Activated naive CD4-positive, alpha-beta T cell treated with anti-CD3 and anti-CD28 coated beads, Interleukin-2, amount 10 ng/mL, durations not matched to agents 7 days and 5 days (primary cell): ENCODE measurements around the gene UST.
"Not testable (repeated sequence)": the region's sequence is repeated elsewhere in the genome, so short reads cannot be mapped to it uniquely, and the experiment has no call there.

ENCODE experiments used
- CTCF ChIA-PET: fragments of 350-600 bp; sonication (Branson Sonifier 250); formaldehyde crosslinking; loops from one replicate; lab custom pipeline; 2021; ENCODE audit warnings: antibody characterized with exemption; lab: Charles Lee
- DNase-seq: peaks from one replicate; pipeline ENCODE4 v3.0.0-alpha.2; 2020
- H3K27ac Mint-ChIP-seq: one replicate; pipeline ENCODE4 v1.8.0; 2021; ENCODE audit warnings: mild to moderate bottlenecking, moderate library complexity, mixed read lengths
- H3K27me3 Mint-ChIP-seq: one replicate; pipeline ENCODE4 v1.8.0; 2021; ENCODE audit warnings: mild to moderate bottlenecking, mixed read lengths
- H3K36me3 Mint-ChIP-seq: one replicate; pipeline ENCODE4 v1.8.0; 2021; ENCODE audit warnings: mixed read lengths
- H3K4me1 Mint-ChIP-seq: one replicate; pipeline ENCODE4 v1.8.0; 2021; ENCODE audit warnings: mixed read lengths
- H3K4me3 Mint-ChIP-seq: one replicate; pipeline ENCODE4 v1.8.0; 2021; ENCODE audit warnings: mild to moderate bottlenecking, moderate library complexity, mixed read lengths
- H3K9me3 Mint-ChIP-seq: one replicate; pipeline ENCODE4 v1.8.0; 2021; ENCODE audit warnings: mixed read lengths

Gene UST

GRCh38 chr6:148765898-148766808 is 19.3 kb downstream of the UST start:
- no peak overlapping the region for H3K4me3 Mint-ChIP-seq
- no peak for DNase-seq
- H3K27ac Mint-ChIP-seq: no peak overlapping the region
- peaks cover 51% of the 10 kb centered on the region for H3K27me3 Mint-ChIP-seq
- no peaks in the 10 kb centered on the region for H3K9me3 Mint-ChIP-seq
- CTCF ChIA-PET: no interaction called here
- no peaks in the 10 kb centered on the region for H3K36me3 Mint-ChIP-seq
- peaks cover 18% of the 10 kb centered on the region for H3K4me1 Mint-ChIP-seq

- Mint-ChIP-seq H3K36me3 (no peaks in the 10 kb centered on the region), H3K9me3 (no peaks in the 10 kb centered on the region), H3K27ac (no peak overlapping the region), H3K4me3 (no peak overlapping the region), H3K4me1 (peaks cover 10% of the 10 kb centered on the region), H3K27me3 (peaks cover 45% of the 10 kb centered on the region)
- no peak for DNase-seq
- CTCF ChIA-PET: no interaction called here
Observed at GRCh38 chr6:148768646-148769270, 21.9 kb downstream of the UST start.

DNA sequence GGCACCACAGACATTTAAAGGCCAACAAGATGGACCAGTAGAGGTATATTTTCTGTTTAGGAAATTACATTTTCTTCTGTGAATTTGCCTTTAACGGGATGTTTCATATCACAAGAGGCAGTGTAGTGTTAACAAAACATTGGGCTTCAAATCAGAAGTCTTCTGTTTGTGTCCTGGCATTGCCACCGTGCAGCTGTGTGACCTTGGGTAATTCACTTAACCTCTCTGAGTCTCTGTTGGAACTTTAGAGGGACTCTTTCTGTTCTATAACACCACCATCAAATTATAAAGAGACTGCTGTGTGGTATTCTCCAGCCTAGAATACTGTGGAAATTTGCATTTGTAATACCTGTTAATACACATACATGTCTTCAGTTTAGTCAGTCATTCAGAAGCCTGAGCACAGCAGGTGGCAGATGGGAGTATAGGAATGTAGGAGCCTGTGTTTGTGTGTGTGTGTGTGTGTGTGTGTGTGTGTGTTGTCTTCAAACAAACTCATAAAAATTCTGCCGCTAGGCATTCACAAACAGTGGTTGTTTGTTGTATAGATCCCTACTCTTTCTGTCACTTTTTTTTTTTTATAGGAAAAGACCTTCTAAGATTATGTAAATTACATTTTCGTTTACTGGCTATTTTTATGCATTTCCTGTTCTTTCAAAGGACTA is 22.6 kb downstream of the UST start:
- Mint-ChIP-seq H3K4me1 (peaks cover 10% of the 10 kb centered on the region), H3K27ac (no peak overlapping the region), H3K36me3 (no peaks in the 10 kb centered on the region), H3K4me3 (no peak overlapping the region), H3K27me3 (peaks cover 41% of the 10 kb centered on the region), H3K9me3 (no peaks in the 10 kb centered on the region)
- DNase-seq: no peak
- CTCF ChIA-PET: no interaction called here

DNA sequence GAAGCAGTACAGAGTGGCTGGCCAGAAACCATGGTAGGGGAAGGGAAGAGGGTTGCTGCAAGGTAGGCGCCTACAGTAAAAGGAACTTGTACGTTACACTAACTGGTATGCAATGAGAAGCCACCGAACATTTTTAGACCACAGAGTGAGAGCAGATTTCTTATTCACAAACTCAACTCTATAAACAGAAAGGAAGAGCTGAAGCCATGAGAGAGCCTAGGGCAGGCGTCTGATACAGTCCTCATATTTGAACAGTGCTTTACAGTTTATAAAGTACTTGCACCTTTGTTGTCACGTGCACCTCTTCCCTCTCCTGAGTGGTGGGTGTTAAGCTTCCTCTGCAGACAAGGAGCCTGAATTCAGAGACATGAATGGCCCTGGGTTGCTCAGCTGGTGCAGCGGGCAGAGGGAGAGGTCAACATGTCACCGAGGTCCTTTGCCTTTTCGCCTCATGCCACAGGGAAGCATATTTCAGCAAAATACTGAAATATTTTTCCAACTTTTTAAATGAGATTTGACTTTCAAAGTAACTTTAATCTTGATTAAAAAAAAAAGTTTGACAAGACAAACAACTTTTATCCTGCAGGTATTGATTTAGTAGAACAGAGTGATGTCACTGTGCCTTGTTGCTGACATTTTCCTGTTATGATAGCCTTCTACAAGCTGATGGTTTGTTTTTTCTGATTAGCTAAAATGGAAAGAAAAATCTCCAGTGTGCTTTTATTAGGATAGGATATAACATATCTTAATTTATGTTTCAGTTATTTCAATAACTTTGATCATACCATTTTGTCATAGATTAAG is 23.8 kb downstream of the UST start:
- no peak for DNase-seq
- no peak overlapping the region for H3K4me3 Mint-ChIP-seq
- H3K36me3 Mint-ChIP-seq: no peaks in the 10 kb centered on the region
- H3K27me3 Mint-ChIP-seq: peaks cover 37% of the 10 kb centered on the region
- peaks cover 10% of the 10 kb centered on the region for H3K4me1 Mint-ChIP-seq
- H3K27ac Mint-ChIP-seq: no peak overlapping the region
- CTCF ChIA-PET: interaction anchor here (0.9 to 1.5 kb wide), 3 partner anchors 9 to 193 kb away, joined by 3 to 4 read pairs (median 3); no protein-coding TSS in a partner anchor
- no peaks in the 10 kb centered on the region for H3K9me3 Mint-ChIP-seq

DNA sequence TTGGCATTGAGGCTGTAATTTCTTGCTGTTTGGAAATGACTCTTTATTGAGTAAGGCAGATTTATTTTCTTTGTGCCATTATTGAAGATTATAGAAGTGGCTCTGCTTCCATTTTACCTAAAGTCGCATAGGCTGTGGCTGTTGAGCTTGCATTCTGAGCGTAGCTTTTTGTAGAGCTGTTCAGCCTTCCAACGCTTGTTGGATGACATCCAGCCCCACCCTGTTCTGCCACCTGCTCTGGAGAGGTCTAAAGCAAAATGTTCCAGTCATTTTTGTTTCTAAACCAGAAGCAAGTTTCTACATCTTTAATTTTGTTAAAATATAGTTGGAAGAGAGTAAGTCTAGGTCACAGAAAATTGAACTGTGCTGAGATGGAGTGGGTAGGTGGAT is 24.4 kb downstream of the UST start:
- Mint-ChIP-seq H3K36me3 (no peaks in the 10 kb centered on the region), H3K9me3 (no peaks in the 10 kb centered on the region), H3K4me1 (peaks cover 10% of the 10 kb centered on the region), H3K4me3 (no peak overlapping the region), H3K27ac (no peak overlapping the region), H3K27me3 (peaks cover 31% of the 10 kb centered on the region)
- DNase-seq: no peak
- CTCF ChIA-PET: interaction anchor here (0.9 to 1.5 kb wide), 3 partner anchors 10 to 194 kb away, joined by 3 to 4 read pairs (median 3); no protein-coding TSS in a partner anchor

DNA sequence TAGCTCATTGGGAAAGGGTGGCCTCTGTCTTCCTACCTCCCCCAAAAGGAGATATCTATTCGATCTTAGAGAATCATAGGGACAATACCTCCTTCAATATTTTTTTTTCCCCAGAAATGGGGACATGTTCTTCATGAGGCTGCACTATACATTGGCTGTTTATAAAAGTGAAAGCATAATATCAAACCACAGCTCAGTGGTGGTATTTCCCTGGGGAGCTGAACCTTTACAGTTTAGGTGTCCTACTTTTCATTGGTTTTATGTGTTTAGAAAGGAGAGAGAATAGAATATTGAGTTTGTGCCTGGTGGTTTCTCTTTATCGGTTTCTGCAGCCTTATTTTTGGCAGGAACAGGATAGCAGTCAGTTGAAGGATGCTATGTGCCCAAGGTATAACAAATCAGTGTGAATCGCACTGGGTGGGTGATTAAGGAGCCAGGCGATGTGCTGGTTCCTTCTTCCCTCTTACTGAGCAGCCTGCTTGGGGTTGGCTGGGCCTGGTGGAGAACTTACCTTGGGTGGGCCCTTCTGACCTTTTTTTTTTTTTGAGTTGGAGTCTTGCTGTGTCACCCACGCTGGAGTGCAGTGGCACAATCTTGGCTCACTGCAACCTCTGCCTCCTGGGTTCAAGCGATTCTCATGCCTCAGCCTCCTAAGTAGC is 25.2 kb downstream of the UST start:
- Mint-ChIP-seq H3K4me1 (peaks cover 10% of the 10 kb centered on the region), H3K4me3 (no peak overlapping the region), H3K27me3 (peaks cover 28% of the 10 kb centered on the region), H3K9me3 (no peaks in the 10 kb centered on the region), H3K36me3 (no peaks in the 10 kb centered on the region), H3K27ac (no peak overlapping the region)
- DNase-seq: no peak
- CTCF ChIA-PET: no interaction called here

DNA sequence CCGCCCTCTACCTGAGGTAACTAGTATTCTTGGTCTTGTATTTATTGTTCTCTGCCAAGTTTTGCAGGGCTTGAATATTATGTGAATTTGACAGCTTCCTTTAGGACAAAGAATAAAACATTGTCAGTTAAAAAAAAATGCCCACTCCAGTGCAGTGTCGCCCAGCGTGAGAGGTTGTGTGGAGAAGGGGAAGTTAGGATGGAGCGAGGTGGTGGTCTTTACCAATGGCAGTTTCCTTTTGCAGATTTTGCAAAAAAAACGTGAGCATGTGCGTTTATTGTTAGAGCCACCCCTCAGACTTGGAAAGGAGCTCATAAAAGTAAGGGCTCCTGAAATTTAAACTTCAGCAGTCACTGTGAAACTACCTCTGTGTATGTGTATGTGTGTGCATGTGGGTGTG is 28.3 kb downstream of the UST start:
- Mint-ChIP-seq H3K27ac (no peak overlapping the region), H3K4me1 (peaks cover 10% of the 10 kb centered on the region), H3K4me3 (no peak overlapping the region), H3K36me3 (no peaks in the 10 kb centered on the region), H3K9me3 (no peaks in the 10 kb centered on the region), H3K27me3 (peaks cover 19% of the 10 kb centered on the region)
- CTCF ChIA-PET: no interaction called here
- no peak for DNase-seq

GRCh38 chr6:148776321-148777308 is 29.8 kb downstream of the UST start:
- Mint-ChIP-seq H3K4me3 (no peak overlapping the region), H3K9me3 (no peaks in the 10 kb centered on the region), H3K36me3 (no peaks in the 10 kb centered on the region), H3K27me3 (peaks cover 9% of the 10 kb centered on the region), H3K4me1 (peaks cover 4% of the 10 kb centered on the region), H3K27ac (no peak overlapping the region)
- DNase-seq: no peak
- CTCF ChIA-PET: no interaction called here

DNA sequence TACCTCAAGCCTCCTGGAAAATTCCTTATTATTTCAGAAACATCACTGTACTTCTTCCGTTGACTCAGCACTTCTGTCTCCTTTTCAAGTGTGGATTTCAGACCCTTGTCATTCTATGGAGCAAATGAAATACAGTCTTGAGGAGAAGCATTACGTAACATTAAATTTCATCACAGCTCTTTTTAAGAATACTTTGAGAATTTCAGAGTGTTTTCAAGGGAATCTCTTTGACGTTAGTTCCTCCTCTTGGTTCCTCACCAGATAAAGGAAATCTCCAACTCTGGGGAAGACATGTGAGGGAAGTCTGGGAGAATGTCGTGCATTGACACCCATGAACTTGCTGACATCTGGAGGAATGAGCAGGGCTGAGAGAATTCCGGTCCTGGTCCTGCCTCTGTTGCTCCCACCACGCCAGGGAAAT is 32.3 kb downstream of the UST start:
- H3K36me3 Mint-ChIP-seq: no peaks in the 10 kb centered on the region
- no peaks in the 10 kb centered on the region for H3K27me3 Mint-ChIP-seq
- no peak for DNase-seq
- CTCF ChIA-PET: no interaction called here
- no peak overlapping the region for H3K4me3 Mint-ChIP-seq
- H3K27ac Mint-ChIP-seq: no peak overlapping the region
- peaks cover 2% of the 10 kb centered on the region for H3K4me1 Mint-ChIP-seq
- H3K9me3 Mint-ChIP-seq: no peaks in the 10 kb centered on the region

DNA sequence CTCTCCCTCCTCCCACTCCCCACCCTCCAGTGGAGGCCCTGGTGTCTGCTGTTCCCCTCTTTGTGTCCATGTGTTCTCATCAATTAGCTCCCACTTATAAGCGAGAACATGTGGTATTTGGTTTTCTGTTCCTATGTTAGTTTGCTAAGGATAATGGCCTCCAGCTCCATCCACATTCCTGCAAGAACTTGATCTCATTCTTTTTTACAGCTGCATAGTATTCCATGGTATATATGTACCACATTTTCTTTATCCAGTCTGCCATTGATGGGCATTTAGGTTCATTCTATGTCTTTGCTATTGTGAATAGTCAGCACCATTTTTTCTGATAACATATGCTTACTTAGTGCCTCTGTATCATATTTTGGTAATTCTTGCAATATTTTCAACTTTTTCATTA is 33.6 kb downstream of the UST start:
- CTCF ChIA-PET: interaction anchor here (1.2 to 1.6 kb wide), 3 partner anchors 10 to 202 kb away, joined by 3 to 5 read pairs (median 4); no protein-coding TSS in a partner anchor
- H3K36me3 Mint-ChIP-seq: not testable (repeated sequence)

GRCh38 chr6:148780918-148781436 is 34.1 kb downstream of the UST start:
- H3K4me3 Mint-ChIP-seq: no peak overlapping the region
- H3K4me1 Mint-ChIP-seq: peaks cover 2% of the 10 kb centered on the region
- H3K27me3 Mint-ChIP-seq: no peaks in the 10 kb centered on the region
- H3K36me3 Mint-ChIP-seq: no peaks in the 10 kb centered on the region
- no peak overlapping the region for H3K27ac Mint-ChIP-seq
- H3K9me3 Mint-ChIP-seq: no peaks in the 10 kb centered on the region
- no peak for DNase-seq
- CTCF ChIA-PET: interaction anchor here (0.6 to 1.6 kb wide), 4 partner anchors 10 to 203 kb away, joined by 3 to 5 read pairs (median 4); no protein-coding TSS in a partner anchor

More for the DNA sequence above, 33.6 kb downstream of the UST start:
- H3K27me3 Mint-ChIP-seq, H3K4me3 Mint-ChIP-seq, H3K4me1 Mint-ChIP-seq, DNase-seq, H3K27ac Mint-ChIP-seq, H3K9me3 Mint-ChIP-seq: not testable (repeated sequence)

DNA sequence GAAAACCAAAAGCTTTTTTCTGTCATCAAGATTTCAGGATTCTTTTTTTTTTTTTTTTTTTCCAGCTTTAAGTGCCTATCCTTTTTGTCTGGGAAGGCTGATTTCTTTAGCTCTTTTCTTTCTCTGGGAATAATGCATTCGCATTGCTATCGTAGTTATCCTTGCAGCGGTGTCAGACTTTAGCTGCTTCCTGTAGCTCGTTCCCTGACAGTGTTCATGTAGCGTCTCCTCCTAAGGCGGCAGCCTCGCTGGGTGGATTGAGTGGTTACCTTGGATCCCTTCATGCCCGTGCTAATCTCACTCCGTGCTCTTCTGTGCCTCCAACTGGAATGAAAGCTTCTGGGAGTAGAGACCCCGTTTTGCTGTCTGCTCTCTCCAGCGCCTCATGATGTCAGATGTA is 43.1 kb downstream of the UST start:
- CTCF ChIA-PET: interaction anchor here (0.7 kb wide), 1 partner anchor 34 kb away, joined by 3 read pairs; no protein-coding TSS in a partner anchor
- Mint-ChIP-seq H3K36me3 (no peaks in the 10 kb centered on the region), H3K9me3 (no peaks in the 10 kb centered on the region), H3K27ac (no peak overlapping the region), H3K4me3 (no peak overlapping the region), H3K4me1 (no peaks in the 10 kb centered on the region), H3K27me3 (peaks cover 9% of the 10 kb centered on the region)
- no peak for DNase-seq
